DND-41 (cell line): ENCODE measurements around the gene OR51A2.

ENCODE experiments used
- ATAC-seq: fragments of 200-7000 bp; cut with Tn5 transposase; 3 replicates; pipeline ENCODE4 v1.9.1; 2021; ENCODE audit warnings: low read depth; ENCODE audit not compliant: insufficient read depth
- DNase-seq: peaks from one replicate; pipeline ENCODE4 v3.0.0-alpha.2; 2020
- H2AFZ ChIP-seq: 2 replicates; pipeline ENCODE4 v1.6.0; 2012; ENCODE audit warnings: low read depth, low read length
- H3K27ac ChIP-seq: 2 replicates; pipeline ENCODE4 v1.5.1; 2012; ENCODE audit warnings: low read length, inconsistent platforms
- H3K27me3 ChIP-seq: fragments of 200-600 bp; sonication (generic); 2 replicates; pipeline ENCODE4 v1.6.0; 2012; ENCODE audit warnings: low read length, mild to moderate bottlenecking, inconsistent platforms; ENCODE audit not compliant: insufficient read depth, poor library complexity
- H3K36me3 ChIP-seq: 2 replicates; pipeline ENCODE4 v1.5.1; 2012; ENCODE audit warnings: low read length, inconsistent platforms; ENCODE audit not compliant: insufficient read depth
- H3K4me1 ChIP-seq: 2 replicates; pipeline ENCODE4 v1.5.1; 2012; ENCODE audit warnings: mild to moderate bottlenecking, low read length; ENCODE audit not compliant: insufficient read depth
- H3K4me2 ChIP-seq: 2 replicates; pipeline ENCODE4 v1.6.0; 2012; ENCODE audit warnings: mild to moderate bottlenecking, moderate library complexity, low read length, inconsistent platforms; ENCODE audit not compliant: insufficient read depth
- H3K4me3 ChIP-seq, 2 experiments: fragments of 200-600 bp in 1 of 2; shearing (Covaris generic) in 1 of 2; 2 replicates each; pipeline ENCODE4 v1.5.1; 2012 to 2016; ENCODE audit warnings: inconsistent platforms in 2 of 2, low read length in 2 of 2, mild to moderate bottlenecking in 2 of 2, low read depth in 1 of 2, moderate library complexity in 1 of 2
- H3K79me2 ChIP-seq: 2 replicates; pipeline ENCODE4 v1.6.0; 2012; ENCODE audit warnings: low read length, inconsistent platforms; ENCODE audit not compliant: insufficient read depth
- H3K9ac ChIP-seq: 2 replicates; pipeline ENCODE4 v1.6.0; 2012; ENCODE audit warnings: low read depth, mild to moderate bottlenecking, inconsistent platforms, low read length, moderate library complexity
- H3K9me3 ChIP-seq: 2 replicates; pipeline ENCODE4 v1.5.1; 2012; ENCODE audit warnings: low read length, moderate library complexity, mild to moderate bottlenecking, inconsistent platforms; ENCODE audit not compliant: insufficient read depth, severe bottlenecking
- H4K20me1 ChIP-seq: 2 replicates; pipeline ENCODE4 v1.6.0; 2012; ENCODE audit warnings: low read length; ENCODE audit not compliant: insufficient read depth
- EZH2 ChIP-seq: IDR thresholded peaks from 3 replicates; pipeline ENCODE4 v1.6.1; 2012; ENCODE audit warnings: borderline replicate concordance, low read depth, mild to moderate bottlenecking, moderate library complexity, low read length, inconsistent platforms; ENCODE audit not compliant: severe bottlenecking
- TF ChIP-seq, protein P1 (sequence below): IDR thresholded peaks from 2 replicates; pipeline ENCODE4 v1.5.1; 2012; ENCODE audit warnings: borderline replicate concordance, low read length, moderate library complexity, mild to moderate bottlenecking; ENCODE audit not compliant: poor library complexity, severe bottlenecking; ENCODE audit errors: extremely low read depth

OR51A2 gene

GRCh38 chr11:4962816-4963215 is 7.3 kb upstream of the OR51A2 start:
- no peak overlapping the region for H3K27ac ChIP-seq
- peaks cover 6% of the 10 kb centered on the region for H3K27me3 ChIP-seq
- no peak overlapping the region for H2AFZ ChIP-seq
- H3K9ac ChIP-seq = no peak overlapping the region
- TF ChIP-seq, protein P1, sequence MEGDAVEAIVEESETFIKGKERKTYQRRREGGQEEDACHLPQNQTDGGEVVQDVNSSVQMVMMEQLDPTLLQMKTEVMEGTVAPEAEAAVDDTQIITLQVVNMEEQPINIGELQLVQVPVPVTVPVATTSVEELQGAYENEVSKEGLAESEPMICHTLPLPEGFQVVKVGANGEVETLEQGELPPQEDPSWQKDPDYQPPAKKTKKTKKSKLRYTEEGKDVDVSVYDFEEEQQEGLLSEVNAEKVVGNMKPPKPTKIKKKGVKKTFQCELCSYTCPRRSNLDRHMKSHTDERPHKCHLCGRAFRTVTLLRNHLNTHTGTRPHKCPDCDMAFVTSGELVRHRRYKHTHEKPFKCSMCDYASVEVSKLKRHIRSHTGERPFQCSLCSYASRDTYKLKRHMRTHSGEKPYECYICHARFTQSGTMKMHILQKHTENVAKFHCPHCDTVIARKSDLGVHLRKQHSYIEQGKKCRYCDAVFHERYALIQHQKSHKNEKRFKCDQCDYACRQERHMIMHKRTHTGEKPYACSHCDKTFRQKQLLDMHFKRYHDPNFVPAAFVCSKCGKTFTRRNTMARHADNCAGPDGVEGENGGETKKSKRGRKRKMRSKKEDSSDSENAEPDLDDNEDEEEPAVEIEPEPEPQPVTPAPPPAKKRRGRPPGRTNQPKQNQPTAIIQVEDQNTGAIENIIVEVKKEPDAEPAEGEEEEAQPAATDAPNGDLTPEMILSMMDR = no peak
- TF ChIP-seq EZH2 = no peak
- no peaks in the 10 kb centered on the region for H3K4me1 ChIP-seq
- H3K4me3 ChIP-seq = no peak overlapping the region
- no peaks in the 10 kb centered on the region for H3K36me3 ChIP-seq
- H3K79me2 ChIP-seq = no peaks in the 10 kb centered on the region
- H3K9me3 ChIP-seq = no peaks in the 10 kb centered on the region
- no peaks in the 10 kb centered on the region for H4K20me1 ChIP-seq
- ATAC-seq (no peak), DNase-seq (no peak)
- no peak overlapping the region for H3K4me2 ChIP-seq

DNA sequence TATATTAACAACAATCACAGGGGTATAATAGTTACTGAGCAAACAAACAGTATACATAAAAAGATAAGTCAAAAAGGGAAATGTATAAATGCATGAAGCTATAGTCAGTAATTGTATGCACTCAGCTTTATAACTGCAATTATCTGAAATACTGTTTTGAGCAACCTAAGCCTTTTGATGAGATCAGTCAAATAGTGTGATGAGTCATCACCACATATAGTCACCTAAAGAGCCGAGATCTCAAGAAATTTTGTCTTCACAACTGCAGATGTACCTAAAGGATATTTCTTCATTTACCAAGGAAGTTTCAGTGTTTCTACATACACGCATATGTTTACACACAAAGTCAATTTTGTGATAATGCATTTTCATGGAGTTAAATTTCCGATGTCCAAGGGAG is 5.4 kb upstream of the OR51A2 start:
- Histone ChIP-seq H3K27me3 (no peaks in the 10 kb centered on the region), H3K79me2 (no peaks in the 10 kb centered on the region), H3K4me1 (no peaks in the 10 kb centered on the region), H4K20me1 (no peaks in the 10 kb centered on the region), H3K27ac (no peak overlapping the region), H3K9ac (no peak overlapping the region), H2AFZ (no peak overlapping the region), H3K36me3 (no peaks in the 10 kb centered on the region), H3K4me3 (no peak overlapping the region), H3K9me3 (no peaks in the 10 kb centered on the region), H3K4me2 (no peak overlapping the region)
- DNase-seq (no peak), ATAC-seq (no peak)
- TF ChIP-seq, protein P1 = no peak
- no peak for TF ChIP-seq EZH2

GRCh38 chr11:4957396-4957795 is 1.9 kb upstream of the OR51A2 start:
- TF ChIP-seq, protein P1 = no peak
- TF ChIP-seq EZH2 = no peak
- no peak overlapping the region for H3K9ac ChIP-seq

DNA sequence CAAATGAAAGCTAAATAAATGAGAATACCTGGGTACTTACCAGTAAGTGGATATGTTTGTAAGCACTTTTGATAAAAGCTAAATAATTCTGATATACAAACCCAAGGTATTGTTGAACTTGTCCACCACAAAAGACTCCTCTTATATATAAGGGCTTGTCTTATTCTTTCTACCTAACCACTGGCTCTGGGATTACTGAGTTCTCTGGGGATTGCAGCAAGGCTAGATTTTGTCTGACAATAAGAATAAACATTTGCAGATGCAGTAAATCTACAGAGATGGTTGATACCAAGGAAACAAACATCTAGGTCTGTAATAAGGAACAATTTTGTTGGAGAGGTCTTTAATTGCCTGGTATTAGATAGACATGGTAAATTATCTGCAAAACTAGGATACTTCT is 8.0 kb downstream of the OR51A2 start, which contains the start of gene OR51A4:
TSS of gene OR51A4 (minus strand) at position 101 of the 400 bp plus-strand sequence. CDS start 505 bp downstream, outside the sequence.
- no peaks in the 10 kb centered on the region for H3K27me3 ChIP-seq
- H3K4me2 ChIP-seq = no peak within 1 kb of the TSS
- H3K9ac ChIP-seq = no peak within 1 kb of the TSS
- H3K9me3 ChIP-seq = no peaks in the 10 kb centered on the region
- TF ChIP-seq EZH2 = no peak
- TF ChIP-seq, protein P1 = no peak
- no peaks in the 10 kb centered on the region for H3K36me3 ChIP-seq
- no peak for ATAC-seq
- H3K27ac ChIP-seq = no peak within 1 kb of the TSS
- DNase-seq = no peak
- H2AFZ ChIP-seq = no peak within 1 kb of the TSS
- H3K79me2 ChIP-seq = no peaks in the 10 kb centered on the region
- no peaks in the 10 kb centered on the region for H3K4me1 ChIP-seq
- no peak within 1 kb of the TSS for H3K4me3 ChIP-seq
- no peaks in the 10 kb centered on the region for H4K20me1 ChIP-seq

More at GRCh38 chr11:4957396-4957795, 1.9 kb upstream of the OR51A2 start:
- no peaks in the 10 kb centered on the region for H4K20me1 ChIP-seq
- no peaks in the 10 kb centered on the region for H3K27me3 ChIP-seq
- no peaks in the 10 kb centered on the region for H3K79me2 ChIP-seq
- H3K36me3 ChIP-seq = no peaks in the 10 kb centered on the region
- no peak for DNase-seq
- no peaks in the 10 kb centered on the region for H3K9me3 ChIP-seq
- no peaks in the 10 kb centered on the region for H3K4me1 ChIP-seq
- H3K27ac ChIP-seq = no peak overlapping the region
- no peak overlapping the region for H3K4me3 ChIP-seq
- no peak for ATAC-seq
- no peak overlapping the region for H2AFZ ChIP-seq
- H3K4me2 ChIP-seq = no peak overlapping the region
